Vagina (tissue), 2 donors: ENCODE results near the gene ACOX3.

Source experiments
- POLR2A ChIP-seq, 2 donors: fragments of 450-650 bp; IDR thresholded peaks; one replicate each; pipeline ENCODE4 v1.6.1; 2017; ENCODE audit warnings: antibody characterized with exemption in 2 of 2, mild to moderate bottlenecking in 2 of 2, moderate library complexity in 2 of 2
- TF ChIP-seq, protein P1 (sequence below), 3 experiments: fragments of 450-650 bp in 2 of 3; fragments of 200-600 bp in 1 of 3; sonication (generic) in 1 of 3; IDR thresholded peaks; one replicate each; pipeline ENCODE4 v1.5.1; 2017 to 2019; ENCODE audit warnings: antibody characterized with exemption in 3 of 3, mild to moderate bottlenecking in 2 of 3, moderate library complexity in 2 of 3

DNA sequence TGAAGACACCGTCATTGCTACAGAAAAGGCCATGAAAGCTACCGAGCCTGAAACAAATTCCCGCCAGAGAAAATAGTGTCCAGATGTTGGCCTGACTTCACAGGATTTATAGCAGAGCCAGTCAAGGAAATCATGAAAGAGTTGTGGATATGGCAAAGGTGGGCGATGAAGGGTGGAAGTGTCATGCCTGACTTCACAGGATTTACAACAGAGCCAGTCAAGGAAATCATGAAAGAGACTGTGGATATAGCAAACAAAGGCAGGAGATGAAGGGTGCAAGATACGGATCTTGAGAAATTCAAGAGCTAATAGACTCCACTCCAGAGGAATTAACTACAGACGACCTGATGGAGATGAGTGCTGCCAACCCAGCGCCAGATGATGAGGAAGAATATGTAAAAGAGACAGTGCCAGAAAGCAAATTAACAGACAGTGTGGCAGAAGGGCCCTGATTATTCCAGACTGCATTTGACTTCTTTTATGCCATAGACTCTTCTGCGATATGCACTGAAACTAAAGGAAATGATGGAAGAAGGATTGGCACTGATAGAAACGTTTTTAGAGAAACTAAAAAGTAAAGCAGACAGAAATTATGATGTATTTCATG is 17.2 kb upstream of the ACOX3 start:
- TF ChIP-seq, protein P1, sequence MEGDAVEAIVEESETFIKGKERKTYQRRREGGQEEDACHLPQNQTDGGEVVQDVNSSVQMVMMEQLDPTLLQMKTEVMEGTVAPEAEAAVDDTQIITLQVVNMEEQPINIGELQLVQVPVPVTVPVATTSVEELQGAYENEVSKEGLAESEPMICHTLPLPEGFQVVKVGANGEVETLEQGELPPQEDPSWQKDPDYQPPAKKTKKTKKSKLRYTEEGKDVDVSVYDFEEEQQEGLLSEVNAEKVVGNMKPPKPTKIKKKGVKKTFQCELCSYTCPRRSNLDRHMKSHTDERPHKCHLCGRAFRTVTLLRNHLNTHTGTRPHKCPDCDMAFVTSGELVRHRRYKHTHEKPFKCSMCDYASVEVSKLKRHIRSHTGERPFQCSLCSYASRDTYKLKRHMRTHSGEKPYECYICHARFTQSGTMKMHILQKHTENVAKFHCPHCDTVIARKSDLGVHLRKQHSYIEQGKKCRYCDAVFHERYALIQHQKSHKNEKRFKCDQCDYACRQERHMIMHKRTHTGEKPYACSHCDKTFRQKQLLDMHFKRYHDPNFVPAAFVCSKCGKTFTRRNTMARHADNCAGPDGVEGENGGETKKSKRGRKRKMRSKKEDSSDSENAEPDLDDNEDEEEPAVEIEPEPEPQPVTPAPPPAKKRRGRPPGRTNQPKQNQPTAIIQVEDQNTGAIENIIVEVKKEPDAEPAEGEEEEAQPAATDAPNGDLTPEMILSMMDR (IDR thresholded peaks at IDR 0.05) = no peak
- TF ChIP-seq POLR2A (IDR thresholded peaks at IDR 0.05) = no peak
